Activated CD8-positive, alpha-beta memory T cell treated with anti-CD3 and anti-CD28 coated beads, Interleukin-2, amount 50 U/mL, for 48 hours (primary cell): Measurements from ENCODE around the gene CNIH4.
"Not testable (repeated sequence)": the region's sequence is repeated elsewhere in the genome, so short reads cannot be mapped to it uniquely, and the experiment has no call there.

Experiments used
- DNase-seq: peaks from one replicate; pipeline ENCODE4 v3.0.0-alpha.2; 2020

CNIH4 gene

GRCh38 chr1:224404916-224405603 is 48.4 kb downstream of the CNIH4 start:
- DNase-seq: no peak

GRCh38 chr1:224405604-224405970 is 48.9 kb downstream of the CNIH4 start:
- no peak for DNase-seq

GRCh38 chr1:224406216-224406615 is 49.5 kb downstream of the CNIH4 start:
- no peak for DNase-seq

GRCh38 chr1:224407571-224408293 is 51.1 kb downstream of the CNIH4 start:
- no peak for DNase-seq

- DNase-seq: no peak
Measured at GRCh38 chr1:224408294-224408590, 51.6 kb downstream of the CNIH4 start.

GRCh38 chr1:224411766-224412165 is 55.1 kb downstream of the CNIH4 start:
- no peak for DNase-seq

GRCh38 chr1:224420106-224420505 is 63.4 kb downstream of the CNIH4 start:
- DNase-seq: no peak

GRCh38 chr1:224425279-224425884 is 68.7 kb downstream of the CNIH4 start:
- no peak for DNase-seq

GRCh38 chr1:224426869-224427268 is 70.2 kb downstream of the CNIH4 start:
- not testable (repeated sequence) for DNase-seq

GRCh38 chr1:224427346-224427745 is 70.7 kb downstream of the CNIH4 start:
- DNase-seq: no peak

- DNase-seq: not testable (repeated sequence)
Measured at GRCh38 chr1:224428713-224429112, 72.0 kb downstream of the CNIH4 start.
